Middle frontal gyrus (tissue), 1 donor: ENCODE results near the gene AATK.
A peak's percentile ranks its signal among the peaks of the same experiment; 100 is the strongest.
"Not testable (repeated sequence)": the region's sequence is repeated elsewhere in the genome, so short reads cannot be mapped to it uniquely, and the experiment has no call there.

Experiments used
- DNase-seq: peaks from one replicate; pipeline ENCODE4 v3.0.0-alpha.2; 2015; ENCODE audit warnings: low spot score; ENCODE audit errors: extremely low spot score

Gene AATK

DNA sequence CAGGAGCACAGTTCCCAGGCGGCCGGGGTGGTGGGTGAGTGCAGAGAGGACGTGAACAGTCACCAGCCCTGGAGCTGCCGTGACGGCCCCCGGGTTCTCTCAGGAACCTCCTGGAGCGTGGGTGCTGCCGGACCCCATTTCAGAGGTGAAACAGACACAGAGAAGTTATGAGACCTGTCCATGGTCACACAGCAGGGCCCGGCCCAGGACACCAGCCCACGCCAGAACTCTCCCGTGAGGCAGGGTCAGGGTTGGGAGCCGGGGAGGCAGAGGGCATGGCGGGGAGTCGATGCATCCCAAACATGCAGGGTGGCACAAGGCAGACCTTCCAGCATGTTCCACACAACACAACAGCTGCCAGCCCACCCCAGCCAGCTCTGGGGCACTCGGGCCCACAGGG is 4.5 kb downstream of the AATK start:
- no peak for DNase-seq

DNA sequence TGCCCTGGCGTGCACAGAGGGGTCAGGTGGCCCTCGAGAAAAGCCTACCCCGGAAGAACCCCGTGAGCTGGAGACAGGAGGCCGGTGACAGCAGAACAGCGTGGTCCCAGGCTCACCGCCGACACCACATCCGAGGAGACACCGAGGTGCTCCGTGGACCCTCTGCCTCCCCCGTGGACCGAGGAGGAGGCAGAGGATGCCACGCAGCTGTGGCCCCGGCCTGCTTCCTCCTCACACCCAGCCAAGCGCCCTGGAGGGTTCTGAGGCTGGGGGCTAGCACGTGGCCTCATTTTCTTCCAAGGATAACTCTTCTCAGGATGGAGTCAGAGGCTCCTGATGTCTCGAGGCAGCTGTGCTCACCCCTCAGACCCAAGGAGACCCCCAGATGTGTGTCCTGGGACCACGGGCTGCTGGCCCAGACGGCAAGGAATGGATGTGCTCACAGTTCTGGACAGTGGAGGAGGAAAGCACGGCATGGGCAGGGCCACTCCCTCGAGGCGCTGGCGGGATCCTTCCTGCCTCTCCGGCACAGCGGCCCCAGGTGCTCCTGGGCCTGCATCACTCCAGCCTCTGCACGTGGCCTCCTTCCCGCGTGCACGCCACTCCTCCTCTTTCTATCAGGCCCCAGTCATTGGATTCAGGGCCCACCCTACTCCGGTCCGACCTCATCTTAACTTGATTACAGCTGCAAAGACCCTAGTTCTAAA is 5.1 kb downstream of the AATK start:
- no peak for DNase-seq

DNA sequence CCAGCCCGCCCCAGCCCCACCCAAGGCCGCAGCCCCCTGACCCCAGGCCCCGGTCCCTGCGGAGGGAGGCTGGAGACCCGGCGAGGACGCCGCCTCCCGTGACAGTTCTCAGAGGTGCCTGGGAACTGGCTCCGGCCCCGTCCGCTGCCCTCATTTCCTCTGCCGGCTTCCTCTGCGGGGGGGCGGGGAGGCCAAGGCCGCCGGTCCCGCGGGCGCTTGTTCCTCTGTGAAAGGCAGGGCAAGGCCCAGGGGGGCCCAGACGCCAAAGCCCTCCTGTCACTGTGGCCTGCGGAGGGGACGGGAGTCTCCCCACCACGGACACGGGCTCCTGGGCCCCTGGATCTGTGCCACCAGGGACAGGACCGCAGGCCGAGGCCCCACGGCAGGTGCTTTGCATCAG is 5.7 kb downstream of the AATK start:
- no peak for DNase-seq

DNA sequence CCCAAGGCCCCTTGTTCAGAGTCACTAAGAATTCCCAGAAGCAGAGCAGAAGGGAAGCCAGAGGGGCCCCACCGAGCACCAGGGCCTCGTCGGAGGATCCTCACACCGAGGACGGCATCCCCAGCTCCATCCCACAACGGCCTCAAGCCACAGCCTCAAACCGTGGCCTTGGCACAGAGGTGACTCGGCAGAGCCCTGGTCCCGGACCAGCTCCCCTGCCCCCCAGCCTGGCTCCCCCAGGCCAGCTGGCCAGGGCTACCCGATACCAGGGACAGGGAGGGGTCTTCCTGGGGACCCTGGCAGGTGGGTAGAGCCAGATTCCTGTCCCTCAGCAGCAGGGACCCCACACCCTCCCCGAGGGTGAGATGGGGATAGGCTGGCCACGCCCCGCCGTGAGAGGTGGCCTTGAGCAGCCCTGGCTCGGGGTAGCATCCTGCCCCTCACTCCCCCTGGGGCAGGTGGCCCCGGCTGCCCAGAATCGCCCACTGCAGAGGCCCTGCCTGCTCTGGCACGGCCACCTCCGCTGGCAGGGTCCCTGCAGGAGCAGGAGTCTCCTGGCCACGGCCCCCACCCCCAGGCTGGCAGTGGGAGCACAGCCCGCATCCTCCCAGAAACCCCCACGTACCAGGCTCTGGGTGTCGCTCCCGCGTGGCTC is 6.3 kb downstream of the AATK start:
- DNase-seq, result no peak

DNA sequence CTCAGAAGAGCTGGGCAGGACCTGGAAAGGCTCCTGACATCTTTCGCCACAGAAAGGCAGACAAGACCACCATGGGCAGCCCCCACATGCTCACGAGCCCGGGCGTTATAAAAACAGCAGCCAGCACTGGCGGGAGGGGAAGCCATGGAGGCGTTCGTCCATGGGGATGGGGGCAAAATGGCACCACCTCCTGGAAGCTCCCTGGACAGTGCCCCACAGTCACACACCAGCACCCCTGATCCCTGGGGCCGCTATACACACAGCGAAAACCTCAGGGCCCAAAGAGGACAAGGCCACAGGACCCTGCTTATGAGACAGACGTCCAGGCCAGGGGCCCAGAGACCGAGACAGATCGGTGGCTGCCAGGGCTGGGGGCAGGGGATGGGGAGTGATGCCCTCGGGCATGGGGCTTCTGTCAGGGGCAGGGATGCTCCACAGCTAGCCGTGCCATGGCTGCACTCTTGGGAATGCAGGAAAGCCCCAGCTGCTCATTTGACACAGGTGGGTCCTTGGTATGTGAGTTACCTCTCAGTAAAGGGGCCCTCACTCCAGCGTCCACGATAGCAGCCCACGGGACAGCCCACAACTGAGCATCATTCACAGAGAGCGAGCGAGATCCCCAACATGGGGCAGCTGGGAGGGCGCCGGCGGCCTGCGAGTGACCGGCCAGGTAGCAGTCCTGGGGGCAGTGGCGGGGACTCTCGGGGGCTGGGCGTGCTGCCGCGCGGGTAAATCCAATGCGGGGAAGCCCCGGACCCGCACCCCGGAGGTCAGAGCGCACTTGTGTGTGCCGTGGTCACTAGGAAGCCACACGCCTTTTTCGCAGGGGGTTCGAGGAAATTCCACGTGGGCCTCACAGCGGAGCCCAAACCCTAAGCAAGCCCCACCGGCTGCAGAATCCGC is 7.1 kb downstream of the AATK start:
- no peak for DNase-seq

DNA sequence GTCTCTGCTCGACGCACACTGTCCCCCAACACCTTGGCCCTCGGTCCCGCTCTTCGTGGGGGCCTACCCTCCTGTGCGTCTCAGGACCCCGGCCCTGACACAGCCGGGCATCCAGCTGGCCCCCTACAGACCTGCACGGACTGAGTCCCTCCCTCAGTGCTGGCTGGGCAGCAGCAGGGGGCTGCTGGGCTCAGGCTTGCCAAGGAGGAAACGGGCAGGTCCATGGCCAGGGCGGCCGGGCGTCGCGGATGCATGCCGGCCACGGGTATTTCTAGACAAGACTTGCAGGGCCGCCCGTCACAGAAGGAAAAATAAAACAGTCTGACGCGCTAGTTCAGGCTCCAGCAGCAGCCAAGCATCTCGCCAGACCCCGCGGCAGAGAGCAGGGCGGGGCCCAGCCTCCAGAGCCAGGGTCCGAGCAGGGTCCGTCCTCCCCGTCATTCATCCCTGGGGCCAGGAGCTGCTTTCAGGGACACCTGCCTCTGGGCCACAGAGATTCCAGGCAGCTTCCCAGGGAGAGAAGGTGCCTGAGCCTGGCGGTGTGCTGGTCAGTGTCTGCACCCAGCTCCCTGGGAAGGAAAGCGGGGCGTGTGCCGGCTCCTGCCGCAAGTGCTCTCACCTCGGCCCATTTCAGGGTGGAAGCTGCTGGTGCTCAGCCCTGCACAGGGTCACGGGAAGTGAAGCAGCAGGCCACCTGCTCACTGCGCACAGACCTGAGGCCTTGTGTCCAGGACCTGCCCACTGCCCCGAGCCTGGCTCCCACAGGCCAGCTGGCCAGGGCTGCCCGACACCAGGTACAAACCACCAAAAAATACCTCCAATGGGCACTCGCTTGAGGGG is 8.0 kb downstream of the AATK start:
- no peak for DNase-seq

DNA sequence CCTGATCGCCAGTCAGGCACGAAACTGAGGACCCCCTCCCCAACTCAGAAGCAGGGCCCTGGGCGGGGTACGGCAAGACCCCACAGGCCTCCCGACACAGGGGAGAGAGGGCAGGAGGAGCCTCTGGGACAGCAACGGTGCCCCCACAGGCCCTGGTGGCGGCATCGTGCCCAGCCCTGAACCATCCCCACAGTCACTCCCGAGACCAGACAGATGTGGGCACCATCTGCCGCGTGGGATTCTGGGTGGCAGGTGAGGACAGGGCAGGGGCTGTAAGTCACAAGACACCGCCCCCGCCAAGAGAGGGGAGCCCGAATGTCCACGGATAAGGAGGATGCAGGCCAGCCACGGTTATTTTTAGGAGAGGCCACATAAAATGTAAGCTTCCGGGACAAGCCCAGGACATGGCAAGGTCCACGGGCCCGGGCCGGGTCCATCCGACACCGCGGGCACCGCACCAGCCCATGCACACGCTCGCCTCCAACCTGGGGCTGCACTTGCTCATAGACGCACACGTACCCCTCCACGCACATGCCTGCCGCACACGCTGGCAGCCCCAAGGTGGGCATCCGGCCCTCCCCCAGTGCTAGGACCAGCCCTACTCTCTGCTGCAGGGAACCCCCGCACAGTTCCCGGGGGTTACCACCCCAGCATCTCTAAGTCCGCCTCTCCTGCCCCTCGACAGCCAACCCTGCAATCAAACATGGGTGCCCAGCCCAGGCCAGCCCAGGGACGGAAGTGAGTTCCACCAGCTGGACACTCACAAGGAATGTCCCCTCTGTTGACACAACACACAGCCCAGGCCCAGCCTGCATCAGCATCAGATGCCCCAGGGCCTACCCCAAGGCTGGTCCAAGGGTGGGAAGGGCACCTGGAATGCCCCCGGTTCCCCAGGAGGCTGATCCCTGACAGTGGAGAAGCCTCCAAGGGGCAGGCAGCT is 8.9 kb downstream of the AATK start:
- no peak for DNase-seq

DNA sequence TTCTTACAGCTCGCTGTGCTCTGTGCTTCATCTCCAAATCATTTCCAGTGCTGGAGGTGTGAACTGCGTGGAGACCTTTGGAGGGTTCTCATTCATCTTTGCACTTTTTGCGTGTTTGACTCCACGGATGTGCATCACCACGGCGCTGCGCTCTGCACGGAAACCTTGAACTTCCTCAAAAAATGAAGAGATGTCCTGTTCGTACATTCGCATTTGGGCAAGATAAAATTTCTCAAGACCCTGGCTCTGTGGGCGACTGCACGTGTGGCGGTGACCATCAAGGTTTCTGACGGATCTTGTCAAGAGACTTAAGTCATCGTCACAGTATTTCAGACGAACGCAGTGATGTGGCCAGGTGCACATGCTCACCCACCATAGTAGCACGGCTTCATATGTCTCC is 11.1 kb downstream of the AATK start:
- no peak for DNase-seq

DNA sequence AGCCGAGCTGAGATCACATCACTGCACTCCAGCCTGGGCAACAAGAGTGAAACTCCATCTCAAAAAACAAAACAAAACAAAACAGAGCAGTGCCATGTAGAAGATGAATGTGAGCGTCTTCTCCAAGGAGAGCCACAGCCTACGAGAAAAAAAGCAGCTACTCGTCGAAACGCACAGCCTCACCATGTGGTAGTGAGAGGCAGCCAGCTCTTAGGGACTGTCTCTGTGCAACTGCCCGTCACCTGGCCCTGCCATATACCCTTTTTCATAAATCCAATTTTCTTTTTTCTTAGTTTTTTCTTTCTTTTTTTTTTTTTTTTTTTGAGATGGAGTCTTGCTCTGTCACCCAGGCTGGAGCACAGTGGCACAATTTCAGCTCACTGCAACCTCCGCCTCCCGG is 12.0 kb downstream of the AATK start:
- DNase-seq, result not testable (repeated sequence)

DNA sequence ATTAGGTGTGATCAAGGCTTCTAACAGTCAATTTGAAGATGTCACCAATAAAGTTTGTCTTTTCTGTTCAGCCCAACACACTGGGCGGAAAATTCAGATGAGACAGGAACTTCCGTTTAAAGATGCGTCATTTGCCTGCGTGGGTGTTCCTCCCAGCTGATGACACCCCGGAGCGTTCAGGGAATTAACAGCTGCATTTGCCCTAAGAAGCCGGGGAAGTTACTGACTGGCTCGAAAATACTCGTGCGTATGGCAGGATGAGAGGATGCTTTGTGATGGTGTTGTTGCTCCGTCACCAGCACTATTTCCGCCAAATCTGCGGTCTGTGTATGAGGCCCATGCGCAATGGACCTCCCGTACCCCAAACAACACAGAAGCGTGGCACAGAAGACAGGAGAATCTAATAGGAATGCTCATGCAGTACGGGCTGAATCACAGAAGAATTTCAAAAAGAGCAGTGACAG is 12.6 kb downstream of the AATK start:
- DNase-seq, result peak; percentile 64

DNA sequence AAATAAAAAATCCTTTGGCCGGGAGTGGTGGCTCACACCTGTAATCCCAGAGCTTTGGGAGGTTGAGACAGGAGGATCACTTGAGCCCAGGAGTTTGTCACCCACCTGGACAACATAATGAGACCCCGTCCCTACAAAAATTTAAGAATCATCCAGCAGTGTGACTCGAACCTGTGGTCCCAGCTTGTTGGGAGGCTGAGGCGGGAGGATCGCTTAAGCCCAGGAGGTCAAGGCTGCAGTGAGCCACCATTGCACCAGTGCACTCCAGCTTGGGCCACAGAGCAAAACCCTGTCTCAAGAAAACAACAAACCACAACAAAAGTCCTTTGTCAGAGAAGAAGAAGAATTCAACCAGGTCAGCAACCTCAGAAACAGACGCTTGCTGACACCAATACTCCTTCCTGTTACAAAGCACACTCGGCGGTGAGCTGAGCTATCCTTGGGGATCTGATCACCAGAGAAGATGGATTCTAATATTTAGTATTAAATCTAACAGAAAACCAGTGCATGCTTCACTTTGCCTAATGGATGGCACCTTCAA is 13.7 kb downstream of the AATK start:
- no peak for DNase-seq

DNA sequence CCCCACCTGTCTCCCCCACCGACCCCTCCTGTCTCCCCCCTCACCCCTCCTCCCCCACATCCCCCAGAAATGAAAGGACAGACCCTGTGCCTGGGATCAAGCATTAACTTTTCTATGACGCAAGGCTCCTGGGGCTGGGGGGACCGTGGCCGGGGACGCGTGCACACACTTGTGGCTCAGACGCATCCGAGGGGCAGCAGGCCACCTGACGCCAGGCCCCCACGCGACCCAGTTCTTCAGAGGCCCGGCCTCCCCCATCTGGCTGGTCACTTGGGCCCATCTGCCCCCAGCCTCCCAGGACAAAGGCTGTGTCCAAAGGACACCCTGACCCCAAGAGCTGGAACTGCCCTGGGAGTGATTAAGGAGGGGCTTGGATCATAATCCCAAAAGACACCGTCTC is 14.7 kb downstream of the AATK start:
- no peak for DNase-seq

DNA sequence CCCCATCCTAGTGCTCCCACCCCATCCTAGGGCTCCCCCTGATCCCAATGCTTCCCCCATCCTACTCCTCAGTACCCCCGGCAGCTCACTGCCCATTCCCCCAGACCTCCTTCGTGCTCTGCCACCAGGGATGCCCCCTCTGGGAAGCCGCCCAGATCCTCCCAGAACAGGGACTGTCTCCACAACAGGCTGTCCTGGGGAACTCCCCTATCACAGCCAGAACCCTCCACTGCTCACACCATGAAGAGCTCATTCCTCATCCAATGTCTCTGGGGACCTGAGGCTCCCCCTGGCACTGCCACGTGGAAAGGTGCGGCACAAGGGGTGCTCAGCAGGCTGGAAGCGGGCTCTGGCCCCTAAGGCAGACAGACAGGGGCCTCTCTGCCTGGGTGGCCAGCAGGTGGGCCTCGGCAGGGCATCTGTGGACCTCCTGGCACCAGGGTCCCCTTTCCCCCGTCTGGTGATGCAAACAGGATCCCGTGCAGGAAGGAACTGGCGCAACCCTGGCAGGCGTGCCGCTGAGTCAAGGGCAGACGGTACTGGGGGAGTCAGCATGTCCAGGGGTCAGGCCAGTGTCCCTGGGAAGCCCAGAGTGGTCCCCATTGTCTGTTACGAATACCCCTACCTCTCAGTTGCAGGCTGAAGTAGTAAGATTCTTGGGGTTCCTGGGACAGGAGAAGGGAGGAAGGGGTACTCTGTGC is 15.5 kb downstream of the AATK start:
- DNase-seq, result no peak

DNA sequence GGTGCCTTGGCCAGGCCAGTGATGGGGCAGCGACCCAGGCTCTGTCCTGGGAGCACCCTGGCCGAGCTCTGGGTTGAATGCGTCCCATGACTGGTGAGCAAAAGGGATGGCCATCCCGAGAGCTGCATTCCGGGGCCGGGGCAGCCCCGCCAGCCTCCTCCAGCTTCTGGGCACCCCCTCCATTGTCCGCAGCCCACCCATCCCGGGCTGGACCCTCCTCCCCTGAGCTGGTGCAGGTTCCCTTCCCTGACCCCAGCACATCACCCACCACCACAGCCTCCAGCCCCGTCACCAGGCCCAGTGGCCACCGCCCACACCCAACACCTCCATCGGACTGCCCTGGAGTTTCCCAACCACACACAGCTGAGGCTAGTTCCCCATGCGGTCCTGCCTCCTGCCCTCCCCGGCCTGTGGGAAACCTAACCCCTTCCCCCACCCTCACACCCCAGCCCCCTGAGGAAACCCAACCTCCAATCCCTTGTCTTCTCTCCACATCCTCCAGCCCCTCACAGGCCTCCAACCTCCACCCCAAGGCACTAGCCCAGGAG is 17.0 kb downstream of the AATK start:
- no peak for DNase-seq

DNA sequence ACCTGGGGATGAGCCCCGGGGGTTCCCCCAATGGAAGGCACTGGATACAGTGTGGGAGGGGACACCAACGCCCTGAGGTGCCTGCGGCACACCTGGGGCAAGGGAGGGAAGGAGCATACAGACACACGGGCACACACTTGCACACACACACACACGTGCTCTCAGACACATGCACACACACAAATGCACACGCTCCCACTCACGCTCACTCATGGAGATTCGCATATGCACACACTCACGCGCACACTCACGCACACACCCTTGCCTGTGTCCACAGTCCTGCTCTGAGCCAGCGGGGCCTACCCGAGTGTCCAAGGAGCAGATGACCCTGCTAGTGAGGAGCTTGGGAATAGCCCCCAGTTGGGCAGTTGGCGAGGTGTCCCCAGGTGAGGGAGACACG is 17.4 kb downstream of the AATK start:
- DNase-seq, result no peak

DNA sequence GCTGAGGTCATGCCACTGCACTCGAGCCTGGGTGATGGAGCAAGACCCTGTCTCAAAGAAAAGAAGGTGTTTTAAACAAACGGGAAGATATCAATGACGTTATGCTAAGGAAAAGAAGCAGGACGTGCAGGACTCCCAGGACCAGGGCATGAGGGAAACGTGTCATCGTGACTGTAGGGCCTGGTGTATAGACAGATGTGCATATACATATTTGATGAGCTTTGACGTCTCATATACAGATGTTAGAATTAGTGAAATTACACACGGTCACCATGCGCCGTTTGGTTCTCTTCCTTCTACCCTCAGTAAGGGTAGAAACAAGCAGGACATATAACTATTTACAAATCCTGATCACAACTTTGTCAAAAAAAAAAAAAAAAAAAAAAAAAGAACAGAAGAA is 18.3 kb downstream of the AATK start:
- no peak for DNase-seq

DNA sequence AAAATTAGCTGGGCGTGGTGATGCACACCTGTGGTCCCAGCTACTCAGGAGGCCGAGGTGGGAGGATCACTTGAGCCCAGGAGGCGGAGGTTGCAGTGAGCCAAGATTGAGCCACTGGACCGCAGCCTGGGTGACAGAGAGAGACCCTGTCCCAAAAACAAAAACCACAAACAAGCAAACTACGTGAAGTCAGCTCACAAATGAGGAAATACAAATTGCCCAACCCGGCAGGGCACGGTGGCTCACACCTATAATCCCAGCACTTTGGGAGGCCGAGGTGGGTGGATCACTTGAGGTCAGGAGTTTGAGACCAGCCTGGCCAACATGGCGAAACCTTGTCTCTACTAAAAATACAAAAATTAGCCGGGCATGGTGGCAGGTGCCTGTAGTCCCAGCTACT is 19.8 kb downstream of the AATK start:
- not testable (repeated sequence) for DNase-seq

DNA sequence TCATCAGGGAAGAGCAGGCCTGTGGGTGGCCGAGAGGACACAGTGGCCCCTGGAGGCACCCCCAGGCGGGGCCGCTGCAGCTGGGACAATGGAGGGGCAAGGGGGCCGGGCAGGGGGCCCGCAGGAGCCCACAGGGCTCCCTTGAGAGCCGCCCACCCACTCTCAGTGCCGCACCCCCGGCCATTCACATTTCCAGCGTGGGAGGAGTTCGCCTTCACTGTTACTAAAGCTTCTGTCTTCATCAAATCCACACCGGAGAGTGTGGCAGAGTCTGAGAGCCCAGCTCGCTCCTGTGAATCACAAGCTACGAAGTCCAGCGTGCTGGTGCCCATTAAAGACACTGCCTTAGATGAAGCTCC is 21.6 kb downstream of the AATK start:
- DNase-seq, result no peak
